CD14-positive monocyte (primary cell): ENCODE data around the gene CTTN. TPM values are rescaled to one million over a fixed set of nuclear protein-coding genes. Genes with fewer than 3 reads are reported as not detected.

ENCODE experiments used
- DNase-seq, 3 donors: peaks; one replicate each; pipeline ENCODE4 v3.0.0-alpha.2; 2011 to 2022
- H2AFZ ChIP-seq: 2 replicates; pipeline ENCODE4 v1.6.0; 2012; ENCODE audit warnings: mild to moderate bottlenecking, low read depth, low read length, inconsistent platforms; ENCODE audit not compliant: insufficient read depth, poor library complexity, severe bottlenecking
- H3K27ac ChIP-seq, 2 donors: 1 replicate in 1 of 2; 2 replicates in 1 of 2; pipeline ENCODE4 v1.5.1; 2012 to 2013; ENCODE audit warnings: low read length in 2 of 2, control low read depth in 1 of 2, inconsistent platforms in 1 of 2, low read depth in 1 of 2, mild to moderate bottlenecking in 1 of 2
- H3K27me3 ChIP-seq, 2 donors: one replicate each; pipeline versions ENCODE4 v1.6.0 to v1.6.1; 2011 to 2013; ENCODE audit warnings: low read length in 2 of 2; ENCODE audit not compliant: control insufficient read depth in 2 of 2, insufficient read depth in 2 of 2
- H3K36me3 ChIP-seq, 2 donors: replicated peaks in 1 of 2; 1 replicate in 1 of 2; 2 replicates in 1 of 2; pipeline versions ENCODE4 v1.5.1 to v1.6.1; 2012 to 2013; ENCODE audit warnings: low read length in 2 of 2, control low read depth in 1 of 2, inconsistent platforms in 1 of 2, mild to moderate bottlenecking in 1 of 2; ENCODE audit not compliant: insufficient read depth in 2 of 2, control insufficient read depth in 1 of 2
- H3K4me1 ChIP-seq, 2 donors: 1 replicate in 1 of 2; 2 replicates in 1 of 2; pipeline versions ENCODE4 v1.5.1 to v1.6.1; 2012 to 2013; ENCODE audit warnings: low read length in 2 of 2, control low read depth in 1 of 2, inconsistent platforms in 1 of 2, mild to moderate bottlenecking in 1 of 2, moderate library complexity in 1 of 2; ENCODE audit not compliant: insufficient read depth in 2 of 2, control insufficient read depth in 1 of 2
- H3K4me2 ChIP-seq: replicated peaks from 2 replicates; pipeline ENCODE3; 2012; ENCODE audit warnings: low read length, moderate library complexity, mild to moderate bottlenecking; ENCODE audit not compliant: poor library complexity, severe bottlenecking; ENCODE audit errors: extremely low read depth
- H3K4me3 ChIP-seq, 3 experiments: fragments of 200-600 bp in 1 of 3; sonication (generic) in 1 of 3; replicated peaks in 1 of 3; 1 replicate in 2 of 3; 2 replicates in 1 of 3; pipeline ENCODE4 v1.5.1; 2011 to 2013; ENCODE audit warnings: low read length in 3 of 3, mild to moderate bottlenecking in 3 of 3, control low read depth in 2 of 3, low read depth in 2 of 3, inconsistent platforms in 1 of 3, moderate library complexity in 1 of 3
- H3K79me2 ChIP-seq: 2 replicates; pipeline ENCODE4 v1.6.0; 2012; ENCODE audit warnings: mild to moderate bottlenecking, control low read depth, inconsistent platforms, low read length, moderate library complexity; ENCODE audit not compliant: insufficient read depth
- H3K9ac ChIP-seq: 2 replicates; pipeline ENCODE4 v1.6.0; 2017; ENCODE audit warnings: low read length, mild to moderate bottlenecking; ENCODE audit not compliant: insufficient read depth, poor library complexity, severe bottlenecking
- H3K9me3 ChIP-seq, 2 donors: replicated peaks in 1 of 2; 1 replicate in 1 of 2; 2 replicates in 1 of 2; pipeline versions ENCODE4 v1.5.1 to v1.6.1; 2012 to 2013; ENCODE audit warnings: low read length in 2 of 2, control low read depth in 1 of 2; ENCODE audit not compliant: control insufficient read depth in 1 of 2, insufficient read depth in 1 of 2
- H4K20me1 ChIP-seq: 2 replicates; pipeline ENCODE4 v1.6.0; 2012; ENCODE audit warnings: mild to moderate bottlenecking, low read length, control low read depth, moderate library complexity; ENCODE audit not compliant: insufficient read depth
- H3K27ac Mint-ChIP-seq, 7 donors: one replicate each; pipeline ENCODE4 v1.8.0; 2020; ENCODE audit warnings: mild to moderate bottlenecking in 7 of 7, mixed read lengths in 7 of 7, moderate library complexity in 6 of 7, inconsistent platforms in 2 of 7
- H3K27me3 Mint-ChIP-seq, 3 donors: one replicate each; pipeline ENCODE4 v1.8.0; 2021 to 2022; ENCODE audit warnings: low read depth in 3 of 3, mild to moderate bottlenecking in 3 of 3, mixed read lengths in 3 of 3, moderate library complexity in 3 of 3, inconsistent platforms in 1 of 3
- H3K36me3 Mint-ChIP-seq, 2 donors: one replicate each; pipeline ENCODE4 v1.8.0; 2020; ENCODE audit warnings: mixed read lengths in 2 of 2, inconsistent platforms in 1 of 2, mild to moderate bottlenecking in 1 of 2
- H3K4me1 Mint-ChIP-seq: one replicate; pipeline ENCODE4 v1.8.0; 2020; ENCODE audit warnings: mild to moderate bottlenecking, mixed read lengths
- H3K4me3 Mint-ChIP-seq, 2 donors: one replicate each; pipeline ENCODE4 v1.8.0; 2020; ENCODE audit warnings: mild to moderate bottlenecking in 2 of 2, mixed read lengths in 2 of 2, moderate library complexity in 1 of 2
- H3K9me3 Mint-ChIP-seq, 7 donors: one replicate each; pipeline ENCODE4 v1.8.0; 2020 to 2022; ENCODE audit warnings: mixed read lengths in 7 of 7, mild to moderate bottlenecking in 6 of 7, moderate library complexity in 6 of 7, inconsistent platforms in 2 of 7
- WGBS: methylation state at CpG from one replicate; pipeline ENCODE4 v1.1.5; 2013; ENCODE audit warnings: missing lambda C conversion rate; ENCODE audit not compliant: insufficient coverage; 5-methylcytosine and 5-hydroxymethylcytosine counted together
- intact Hi-C, 2 donors: fragments of 100-400 bp; cut with micrococcal nuclease; formaldehyde crosslinking; loops; one replicate each; pipeline versions ENCODE4 v1.15.0 to v1.15.1; 2023
- polyA plus RNA-seq, 3 donors: library from polyadenylated mRNA; depleted of rRNA in 1 of 3; unstranded in 2 of 3; stranded (reverse) in 1 of 3; fragments of 300-500 nt in 2 of 3; fragments of >200 nt in 1 of 3; fragmentation: Illumina TruSeq in 2 of 3; gene quantifications; 1 replicate in 2 of 3; 2 replicates in 1 of 3; pipeline ENCODE4 v1.2.3, GENCODE V29; 2012 to 2021
- TF ChIP-seq, protein P1 (sequence below): fragments of 200-600 bp; IDR thresholded peaks from one replicate; pipeline ENCODE4 v1.8.0; 2022; ENCODE audit warnings: antibody characterized with exemption, mild to moderate bottlenecking

Gene CTTN
- polyA plus RNA-seq, 3 donors, result 0.05 to 0.11 TPM; not detected in 1

DNA sequence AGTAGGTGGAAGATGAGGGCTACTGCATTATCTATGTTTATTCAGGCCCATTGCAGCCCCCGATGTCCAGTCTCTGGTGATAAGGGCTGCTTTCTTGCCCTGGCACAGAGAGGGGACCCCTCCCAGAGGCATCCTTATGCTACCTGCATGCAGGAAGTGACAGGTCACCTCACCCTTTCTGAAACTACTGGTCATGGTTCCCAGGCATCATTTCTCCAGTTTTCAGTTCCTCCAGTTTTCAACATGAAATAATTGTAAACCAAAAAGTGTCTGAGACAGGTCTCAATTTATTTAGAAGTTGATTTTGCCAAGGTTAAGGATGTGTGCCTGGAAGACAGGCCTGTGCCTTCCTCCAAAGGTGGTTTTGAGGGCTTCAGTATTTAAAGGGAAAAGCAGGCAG, 57.0 kb downstream of the CTTN start:
- Histone ChIP-seq H4K20me1 (no peaks in the 10 kb centered on the region), H3K27ac (no peak overlapping the region), H3K79me2 (no peaks in the 10 kb centered on the region), H3K9me3 (peaks cover 9 to 19% of the 10 kb centered on the region in 2 donors), H2AFZ (no peak overlapping the region), H3K4me2 (no peak overlapping the region), H3K4me1 (no peaks in the 10 kb centered on the region), H3K27me3 (no peaks in the 10 kb centered on the region), H3K4me3 (no peak overlapping the region), H3K9ac (no peak overlapping the region), H3K36me3 (no peaks in the 10 kb centered on the region)
- peak overlapping the region in 1 of 2 donors; percentile 35 for H3K4me3 Mint-ChIP-seq
- DNase-seq, result no peak
- peaks cover 2 to 23% (median 16%) of the 10 kb centered on the region in 7 donors for H3K9me3 Mint-ChIP-seq
- peaks cover 13 to 32% (median 17%) of the 10 kb centered on the region in 3 donors for H3K27me3 Mint-ChIP-seq
- intact Hi-C loops, result no loop called here
- H3K27ac Mint-ChIP-seq, result no peak overlapping the region
- no peaks in the 10 kb centered on the region for H3K36me3 Mint-ChIP-seq
- TF ChIP-seq, protein P1, sequence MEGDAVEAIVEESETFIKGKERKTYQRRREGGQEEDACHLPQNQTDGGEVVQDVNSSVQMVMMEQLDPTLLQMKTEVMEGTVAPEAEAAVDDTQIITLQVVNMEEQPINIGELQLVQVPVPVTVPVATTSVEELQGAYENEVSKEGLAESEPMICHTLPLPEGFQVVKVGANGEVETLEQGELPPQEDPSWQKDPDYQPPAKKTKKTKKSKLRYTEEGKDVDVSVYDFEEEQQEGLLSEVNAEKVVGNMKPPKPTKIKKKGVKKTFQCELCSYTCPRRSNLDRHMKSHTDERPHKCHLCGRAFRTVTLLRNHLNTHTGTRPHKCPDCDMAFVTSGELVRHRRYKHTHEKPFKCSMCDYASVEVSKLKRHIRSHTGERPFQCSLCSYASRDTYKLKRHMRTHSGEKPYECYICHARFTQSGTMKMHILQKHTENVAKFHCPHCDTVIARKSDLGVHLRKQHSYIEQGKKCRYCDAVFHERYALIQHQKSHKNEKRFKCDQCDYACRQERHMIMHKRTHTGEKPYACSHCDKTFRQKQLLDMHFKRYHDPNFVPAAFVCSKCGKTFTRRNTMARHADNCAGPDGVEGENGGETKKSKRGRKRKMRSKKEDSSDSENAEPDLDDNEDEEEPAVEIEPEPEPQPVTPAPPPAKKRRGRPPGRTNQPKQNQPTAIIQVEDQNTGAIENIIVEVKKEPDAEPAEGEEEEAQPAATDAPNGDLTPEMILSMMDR, result no peak
- WGBS, result 80% methylated on average over 1 of the region's 1 CpG
- H3K4me1 Mint-ChIP-seq, result no peaks in the 10 kb centered on the region

DNA sequence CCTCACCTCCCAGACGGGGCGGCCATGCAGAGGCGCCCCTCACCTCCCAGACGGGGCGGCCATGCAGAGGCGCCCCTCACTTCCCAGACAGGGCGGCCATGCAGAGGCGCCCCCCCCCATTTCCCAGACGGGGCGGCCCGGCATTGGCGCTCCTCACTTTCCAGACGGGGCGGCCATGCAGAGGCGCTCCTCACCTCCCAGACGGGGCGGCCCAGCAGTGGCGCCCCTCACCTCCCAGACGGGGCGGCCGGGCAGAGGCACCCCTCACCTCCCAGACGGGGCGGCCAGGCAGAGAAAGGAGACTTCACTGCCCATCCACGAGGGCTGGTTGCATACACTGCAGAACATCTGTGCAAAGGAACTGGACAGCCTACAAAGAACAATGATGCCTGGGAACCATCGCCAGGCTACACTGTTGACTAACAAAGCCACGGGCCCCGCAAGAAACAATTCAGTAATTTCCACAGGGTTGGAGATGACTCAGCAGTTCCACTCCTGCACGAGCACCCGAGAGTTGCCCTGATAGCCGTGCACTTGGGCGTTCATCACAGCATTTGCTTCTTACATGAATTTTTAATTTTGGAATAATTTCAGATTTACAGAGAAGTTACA, 58.7 kb downstream of the CTTN start:
- H3K4me3 ChIP-seq, result no peak overlapping the region
- intact Hi-C loops, result no loop called here
- no peaks in the 10 kb centered on the region for H3K4me1 ChIP-seq
- TF ChIP-seq, protein P1, result no peak
- peaks cover 0 to 8% of the 10 kb centered on the region in 2 donors for H3K9me3 ChIP-seq
- DNase-seq, result peak in 2 of 3 donors; percentile 2 to 22
- H3K4me2 ChIP-seq, result no peak overlapping the region
- H3K79me2 ChIP-seq, result no peaks in the 10 kb centered on the region
- no peaks in the 10 kb centered on the region for H3K36me3 Mint-ChIP-seq
- peaks cover 2 to 10% (median 6%) of the 10 kb centered on the region in 7 donors for H3K9me3 Mint-ChIP-seq
- H3K27ac Mint-ChIP-seq, result no peak overlapping the region
- H2AFZ ChIP-seq, result no peak overlapping the region
- H3K27me3 Mint-ChIP-seq, result peaks cover 9 to 30% (median 17%) of the 10 kb centered on the region in 3 donors
- 76% methylated on average over 18 of the region's 31 CpGs for WGBS
- no peaks in the 10 kb centered on the region for H3K4me1 Mint-ChIP-seq
- no peak overlapping the region for H3K27ac ChIP-seq
- no peaks in the 10 kb centered on the region for H3K36me3 ChIP-seq
- no peaks in the 10 kb centered on the region for H4K20me1 ChIP-seq
- H3K27me3 ChIP-seq, result no peaks in the 10 kb centered on the region
- H3K4me3 Mint-ChIP-seq, result no peak overlapping the region
- no peak overlapping the region for H3K9ac ChIP-seq
